SK-MEL-5 (cell line): Measurements from ENCODE around the gene SEMA3C. TPM values are rescaled to one million over a fixed set of nuclear protein-coding genes. Genes with fewer than 3 reads are reported as not detected.

Source experiments
- DNase-seq: peaks from one replicate; pipeline ENCODE4 v3.0.0-alpha.2; 2016; ENCODE audit warnings: low read depth, low spot score
- in situ Hi-C: cut with HindIII; loops from 2 replicates; pipeline ENCODE4 v1.10.0; 2016; ENCODE audit warnings: low sequenced_read_pairs, high pct_unique_total_duplicates, low pct_unique_long_range_greater_than_20kb
- polyA plus RNA-seq, 2 experiments: library from polyadenylated mRNA; depleted of rRNA; stranded (reverse); fragments of >200 nt; gene quantifications; 2 replicates each; pipeline ENCODE4 v1.2.3, GENCODE V29; 2015
- total RNA-seq: library from RNA; depleted of rRNA; stranded (reverse); fragments of >200 nt; shearing (Covaris generic); gene quantifications from 2 replicates; pipeline ENCODE4 v1.2.3, GENCODE V29; 2014; rRNA removed

SEMA3C gene
- total RNA-seq, result 26.2 and 26.4 TPM in 2 replicates
- polyA plus RNA-seq (2015; cell fraction: cytosol; rRNA removed), result 8.2 and 13.4 TPM in 2 replicates
- polyA plus RNA-seq (2015; cell fraction: nucleus; rRNA removed), result 20.2 and 21.4 TPM in 2 replicates

GRCh38 chr7:80918909-80919721, at the start of gene SEMA3C:
TSS of gene SEMA3C (minus strand) at chr7:80919051. CDS start at chr7:80916781, 2,270 bp downstream.
- DNase-seq, result peak; percentile 94
- in situ Hi-C loops, result no loop called here

DNA sequence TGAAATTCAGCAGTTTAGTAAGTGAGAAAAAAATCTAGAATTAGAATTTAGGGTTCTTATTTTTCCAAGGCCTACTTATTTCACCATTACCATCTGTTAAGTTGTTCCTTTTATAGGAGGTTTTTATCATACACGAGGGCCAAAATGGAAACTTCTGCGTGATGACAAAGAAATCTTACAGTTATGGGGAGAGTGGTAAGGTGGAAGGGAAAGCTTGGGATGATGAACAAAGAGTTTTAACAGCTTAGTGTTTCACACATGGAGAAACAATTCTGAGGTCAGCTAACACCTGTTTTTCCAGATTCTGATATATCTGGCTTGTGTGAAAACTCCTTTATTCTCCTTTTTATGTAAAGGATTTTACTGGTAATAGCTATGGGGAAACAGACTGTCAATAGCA, 49.8 kb upstream of the SEMA3C start:
- no peak for DNase-seq
- in situ Hi-C loops, result no loop called here

- no peak for DNase-seq
- in situ Hi-C loops, result no loop called here
Measured at GRCh38 chr7:80967917-80968297, 49.1 kb upstream of the SEMA3C start.

GRCh38 chr7:80967071-80967916, 48.4 kb upstream of the SEMA3C start:
- no peak for DNase-seq
- in situ Hi-C loops, result no loop called here

DNA sequence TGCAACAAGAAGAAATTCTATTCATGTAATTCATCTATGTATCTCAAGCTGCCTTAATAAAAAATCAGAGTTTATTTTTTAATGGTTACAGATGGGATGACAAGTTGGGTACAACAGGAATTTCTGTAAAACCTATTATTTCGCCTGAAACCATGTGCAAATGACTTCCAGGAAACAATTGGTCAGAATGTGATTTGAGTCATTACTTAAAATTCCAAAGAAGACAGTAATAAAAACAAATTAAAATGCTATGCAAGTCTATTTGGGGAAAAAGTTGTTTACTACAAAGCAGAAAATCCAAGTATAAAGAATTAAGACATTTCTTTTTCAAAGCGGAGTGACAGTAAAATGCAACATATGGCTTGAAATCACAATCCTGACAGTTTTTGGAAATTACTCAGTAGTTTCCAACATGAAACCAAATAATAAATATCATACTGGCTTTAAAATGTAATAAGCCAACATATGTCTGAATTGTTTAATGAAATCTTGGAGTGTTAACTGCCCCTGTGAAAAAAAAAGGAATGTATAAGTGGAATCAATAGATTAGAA, 41.5 kb upstream of the SEMA3C start:
- in situ Hi-C loops, result no loop called here
- no peak for DNase-seq

GRCh38 chr7:80957226-80957777, 38.5 kb upstream of the SEMA3C start:
- DNase-seq, result no peak
- in situ Hi-C loops, result no loop called here

DNA sequence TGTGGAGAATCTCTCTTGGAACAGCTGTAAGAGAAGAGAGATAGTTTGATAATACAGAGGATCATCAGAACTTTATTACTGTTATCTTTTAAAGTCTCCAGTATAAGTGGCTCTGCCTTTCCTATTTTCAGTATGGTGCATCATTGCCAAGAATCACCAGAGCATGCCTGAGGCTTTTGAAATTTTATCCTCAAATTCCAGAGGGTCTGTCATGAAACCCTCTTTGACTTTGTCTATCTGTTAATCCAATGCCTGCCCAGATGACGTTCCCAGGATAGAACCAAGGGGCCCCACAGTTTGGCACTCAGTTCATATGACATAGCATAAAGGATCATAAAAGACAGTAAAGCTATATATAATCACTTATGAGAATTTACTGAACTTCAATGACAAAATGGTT, 35.3 kb upstream of the SEMA3C start:
- in situ Hi-C loops, result no loop called here

DNA sequence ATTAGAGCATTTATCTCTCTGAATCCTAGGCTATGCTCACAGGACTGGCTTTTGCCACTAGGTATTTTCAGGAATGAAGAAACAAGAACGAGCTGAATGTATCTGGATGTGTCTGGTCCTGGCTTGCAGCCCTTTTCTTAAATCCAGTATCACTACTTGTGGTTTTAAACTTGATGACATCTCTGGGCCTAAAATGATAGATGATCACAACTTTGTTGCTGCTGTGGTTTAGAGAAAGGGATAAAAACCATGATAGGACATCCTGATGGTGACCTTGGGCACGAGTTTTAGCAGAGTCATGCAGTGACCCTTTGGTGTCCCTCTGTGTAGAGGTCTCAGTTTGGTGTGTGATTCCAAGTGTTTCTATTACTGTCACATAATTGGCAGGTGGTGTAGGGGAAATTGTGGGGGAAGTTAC, 31.7 kb upstream of the SEMA3C start:
- in situ Hi-C loops, result no loop called here
- no peak for DNase-seq

More for the DNA sequence above, 35.3 kb upstream of the SEMA3C start:
- no peak for DNase-seq

DNA sequence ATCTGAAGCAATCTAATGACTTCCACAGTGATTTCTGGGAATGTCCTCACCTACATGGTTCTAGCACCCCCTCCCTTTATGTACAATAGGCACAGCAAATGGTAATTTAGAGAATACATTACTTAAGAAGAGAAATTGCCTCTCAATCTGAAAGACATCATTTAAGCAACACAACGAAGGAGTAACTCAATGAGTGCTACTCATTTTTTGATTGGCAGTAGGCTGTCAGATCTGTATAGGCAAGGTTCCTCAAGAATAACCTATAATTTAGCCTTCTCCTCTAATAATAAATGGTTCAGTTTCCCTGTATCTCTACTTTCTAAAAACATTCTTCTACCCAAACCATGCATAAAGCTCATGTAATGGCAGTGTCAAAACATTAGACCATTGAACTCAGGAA, 30.6 kb upstream of the SEMA3C start:
- no peak for DNase-seq
- in situ Hi-C loops, result no loop called here

DNA sequence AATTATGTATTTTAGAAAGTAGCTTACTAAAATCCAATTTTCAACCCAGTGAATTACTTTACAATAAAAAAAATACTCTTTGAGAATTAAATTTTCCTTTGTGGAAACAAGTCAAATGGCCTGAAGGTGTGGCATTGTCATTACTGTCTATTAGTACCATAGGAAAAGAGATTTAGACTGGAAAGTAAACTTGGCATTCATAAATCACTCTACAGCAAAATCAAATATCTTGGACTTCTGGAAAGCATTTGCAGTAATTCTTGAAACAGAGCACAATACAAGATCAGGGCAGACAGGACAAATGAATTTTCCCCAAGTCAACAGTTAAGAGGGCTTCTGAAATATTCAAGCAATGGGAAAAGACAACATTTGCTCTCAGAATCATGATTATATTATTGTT, 28.0 kb upstream of the SEMA3C start:
- no peak for DNase-seq
- in situ Hi-C loops, result no loop called here

DNA sequence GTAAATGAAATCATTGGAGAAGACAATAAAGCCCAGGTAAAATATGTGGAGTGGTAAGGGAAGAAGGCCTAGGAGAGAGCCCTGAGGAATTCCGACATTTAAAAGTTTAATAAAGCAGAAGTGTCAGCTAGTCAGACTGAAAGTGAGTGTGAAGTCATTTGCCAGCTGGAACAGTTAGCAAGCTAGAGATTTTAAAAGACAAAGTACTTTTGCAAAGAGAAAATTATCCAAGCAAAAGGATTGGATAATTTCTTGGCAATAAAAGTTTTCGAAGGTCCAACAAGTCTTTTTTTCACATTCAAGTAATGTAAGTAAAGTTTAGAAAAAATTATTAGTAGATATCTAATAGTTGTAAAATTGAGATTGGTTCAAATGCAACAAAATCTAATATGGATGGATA, 27.1 kb upstream of the SEMA3C start:
- DNase-seq, result no peak
- in situ Hi-C loops, result no loop called here

DNA sequence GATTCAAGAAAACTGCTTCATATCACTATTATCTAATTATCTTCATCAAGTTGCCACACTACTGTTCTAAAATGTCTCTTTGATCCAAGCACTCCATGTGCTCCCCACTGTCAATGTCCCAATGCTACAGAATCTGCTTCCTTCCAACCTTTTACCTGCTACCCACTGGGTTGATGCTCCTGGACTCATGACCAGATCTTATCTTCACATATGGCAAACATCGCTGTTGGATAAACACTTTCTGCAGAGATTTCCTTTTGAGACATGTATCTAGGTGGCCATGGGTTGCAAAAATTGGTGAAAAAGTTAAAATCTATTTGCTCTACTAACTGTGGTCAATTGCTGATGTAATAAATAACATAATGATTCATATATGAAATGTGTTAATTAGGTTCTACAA, 24.5 kb upstream of the SEMA3C start:
- in situ Hi-C loops, result no loop called here
- DNase-seq, result no peak

- peak; percentile 70 for DNase-seq
- in situ Hi-C loops, result no loop called here
Measured at GRCh38 chr7:80942261-80943041, 23.6 kb upstream of the SEMA3C start.

GRCh38 chr7:80941208-80941758, 22.4 kb upstream of the SEMA3C start:
- in situ Hi-C loops, result no loop called here
- peak; percentile 50 for DNase-seq

DNA sequence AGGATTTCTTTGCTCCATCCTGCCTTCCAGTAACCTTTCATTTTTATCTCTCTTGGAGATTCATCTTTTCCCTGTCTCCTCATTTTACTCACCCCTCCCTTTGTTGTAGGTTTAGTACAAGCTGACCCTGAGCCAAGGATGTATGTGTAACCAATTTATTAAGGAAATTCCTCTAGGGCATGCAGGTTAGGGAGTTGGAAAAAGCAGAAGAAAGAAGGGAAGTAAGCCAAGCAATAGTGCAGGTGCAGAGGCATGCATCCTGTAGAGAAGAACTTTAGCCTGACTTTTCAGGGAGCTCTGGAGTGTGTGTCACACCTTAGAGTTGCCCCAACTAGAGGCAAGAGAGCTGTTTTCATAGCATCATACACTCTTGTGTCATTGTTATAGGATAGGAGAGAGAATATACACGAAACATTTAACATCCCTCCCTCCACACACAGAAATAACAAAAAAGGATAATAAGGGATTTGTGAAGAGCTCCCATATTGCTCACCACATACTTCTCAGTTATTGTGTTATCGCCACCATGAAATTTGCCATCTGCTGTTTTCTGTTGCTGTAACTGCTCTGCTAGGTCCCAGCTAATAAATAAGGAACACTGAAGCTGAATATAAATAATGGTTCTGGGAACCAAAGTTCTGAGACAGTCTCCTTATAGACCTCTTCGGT, 21.8 kb upstream of the SEMA3C start:
- DNase-seq, result no peak
- in situ Hi-C loops, result no loop called here

DNA sequence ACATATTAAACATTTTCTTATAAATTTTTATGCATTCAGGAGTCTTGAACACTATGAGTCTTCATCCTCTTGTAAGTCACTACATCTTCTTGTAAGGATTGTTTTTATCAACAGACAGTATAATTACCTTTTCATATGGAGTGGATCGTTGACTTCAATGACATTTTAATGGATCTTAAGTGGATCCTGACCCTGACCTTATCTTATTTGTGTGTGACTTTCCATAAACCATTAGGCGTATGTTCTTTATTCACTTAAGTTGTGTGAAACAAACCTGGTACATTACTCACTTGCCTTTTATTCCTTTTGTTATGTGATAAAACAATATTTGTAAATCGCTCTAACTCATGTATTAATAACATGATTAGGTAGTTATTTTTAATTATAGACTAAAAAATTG, 18.5 kb upstream of the SEMA3C start:
- DNase-seq, result no peak
- in situ Hi-C loops, result no loop called here
